HepG2 (cell line): ENCODE data around the gene IRAK2.

ENCODE experiments used
- ATF3 ChIP-seq: sonication (generic); formaldehyde crosslinking; IDR thresholded peaks from 2 replicates; pipeline ENCODE4 v1.4.0; 2020; ENCODE audit warnings: missing genetic modification reagents
- BCL3 ChIP-seq: sonication (generic); formaldehyde crosslinking; IDR thresholded peaks from 2 replicates; pipeline ENCODE4 v1.5.1; 2020; ENCODE audit warnings: mild to moderate bottlenecking, missing genetic modification reagents, moderate library complexity
- PBX3 ChIP-seq: sonication (generic); formaldehyde crosslinking; IDR thresholded peaks from 2 replicates; pipeline ENCODE4 v1.8.1; 2023; ENCODE audit warnings: missing genetic modification reagents, inconsistent platforms, borderline replicate concordance
- POLR2A ChIP-seq, 2 experiments: IDR thresholded peaks; 2 replicates each; pipeline ENCODE4 v1.6.1; 2011; ENCODE audit warnings: low read depth in 2 of 2, low read length in 2 of 2, mild to moderate bottlenecking in 1 of 2, moderate library complexity in 1 of 2; ENCODE audit not compliant: insufficient read depth in 1 of 2
- POLR2AphosphoS2 ChIP-seq: IDR thresholded peaks from 2 replicates; pipeline ENCODE4 v1.6.1; 2011; ENCODE audit warnings: low read depth, low read length, improper control_type of control experiment
- POLR2AphosphoS5 ChIP-seq: IDR thresholded peaks from 2 replicates; pipeline ENCODE4 v1.6.1; 2012; ENCODE audit warnings: low read depth, low read length
- TFAP4 ChIP-seq: sonication (generic); IDR thresholded peaks from 2 replicates; pipeline ENCODE4 v1.6.1; 2016; ENCODE audit warnings: low read depth, borderline replicate concordance

- TF ChIP-seq POLR2AphosphoS5 (peak; percentile 18; the same call in 1 of the 2 replicates), POLR2A (IDR thresholded peaks at IDR 0.05; ENCODE audit: insufficient read depth in 1 of 2, low read depth in 2 of 2, low read length in 2 of 2) (no peak), ATF3 (CRISPR knock-in tag) (no peak), TFAP4 (no peak), BCL3 (CRISPR knock-in tag) (no peak), PBX3 (CRISPR knock-in tag) (no peak), POLR2AphosphoS2 (no peak)
Measured at GRCh38 chr3:10283638-10284037, 118.9 kb downstream of the IRAK2 start.
